WTC11 (cell line): ENCODE data around the gene ZMYM1.

Experiments
- SP1 ChIP-seq: sonication (generic); formaldehyde crosslinking; conservative IDR thresholded peaks from 2 replicates; pipeline ENCODE4 v1.8.1; 2022; ENCODE audit warnings: missing genetic modification reagents
- TCF7 ChIP-seq: sonication (generic); formaldehyde crosslinking; IDR thresholded peaks from 2 replicates; pipeline ENCODE4 v1.8.0; 2022; ENCODE audit warnings: mild to moderate bottlenecking, low read depth, missing genetic modification reagents, moderate library complexity
- TP53 ChIP-seq: sonication (generic); formaldehyde crosslinking; IDR thresholded peaks from 2 replicates; pipeline ENCODE4 v1.8.1; 2023; ENCODE audit warnings: mild to moderate bottlenecking, missing genetic modification reagents
- TF ChIP-seq, protein P1 (sequence below): fragments of 200-600 bp; IDR thresholded peaks from 2 replicates; pipeline ENCODE4 v1.8.0; 2022; ENCODE audit warnings: antibody characterized with exemption

DNA sequence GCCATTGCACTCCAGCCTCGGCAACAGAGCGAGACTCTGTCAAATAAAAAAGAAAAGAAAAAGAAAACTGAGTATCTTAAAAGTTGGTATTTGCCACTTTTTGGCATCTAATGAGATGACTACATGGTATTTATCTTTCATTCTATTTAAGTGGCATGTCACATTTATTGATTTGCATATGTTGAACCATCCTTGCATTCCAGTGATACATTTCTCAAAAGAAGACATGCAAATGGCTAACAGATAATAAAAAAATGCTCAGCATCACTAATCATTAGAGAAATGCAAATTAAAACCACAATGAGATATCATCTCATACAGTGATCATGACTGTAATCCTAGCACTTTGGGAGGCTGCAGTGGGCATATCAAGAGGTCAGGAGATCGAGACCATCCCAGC, 85.7 kb downstream of the ZMYM1 start:
- no peak for TF ChIP-seq TP53 (CRISPR knock-in tag)
- no peak for TF ChIP-seq SP1
- TF ChIP-seq, protein P1, sequence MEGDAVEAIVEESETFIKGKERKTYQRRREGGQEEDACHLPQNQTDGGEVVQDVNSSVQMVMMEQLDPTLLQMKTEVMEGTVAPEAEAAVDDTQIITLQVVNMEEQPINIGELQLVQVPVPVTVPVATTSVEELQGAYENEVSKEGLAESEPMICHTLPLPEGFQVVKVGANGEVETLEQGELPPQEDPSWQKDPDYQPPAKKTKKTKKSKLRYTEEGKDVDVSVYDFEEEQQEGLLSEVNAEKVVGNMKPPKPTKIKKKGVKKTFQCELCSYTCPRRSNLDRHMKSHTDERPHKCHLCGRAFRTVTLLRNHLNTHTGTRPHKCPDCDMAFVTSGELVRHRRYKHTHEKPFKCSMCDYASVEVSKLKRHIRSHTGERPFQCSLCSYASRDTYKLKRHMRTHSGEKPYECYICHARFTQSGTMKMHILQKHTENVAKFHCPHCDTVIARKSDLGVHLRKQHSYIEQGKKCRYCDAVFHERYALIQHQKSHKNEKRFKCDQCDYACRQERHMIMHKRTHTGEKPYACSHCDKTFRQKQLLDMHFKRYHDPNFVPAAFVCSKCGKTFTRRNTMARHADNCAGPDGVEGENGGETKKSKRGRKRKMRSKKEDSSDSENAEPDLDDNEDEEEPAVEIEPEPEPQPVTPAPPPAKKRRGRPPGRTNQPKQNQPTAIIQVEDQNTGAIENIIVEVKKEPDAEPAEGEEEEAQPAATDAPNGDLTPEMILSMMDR = no peak
- TF ChIP-seq TCF7 (CRISPR knock-in tag) = no peak
